Measurements from ENCODE around the gene ZNF135.

Gene ZNF135

GRCh38 chr19:58079792-58080191 lies 20.7 kb downstream of the ZNF135 start:
- no peak overlapping the region for H2BK120ac ChIP-seq (ENCODE audit: low read depth, low read length)
- H4K5ac ChIP-seq (ENCODE audit: low read length): no peak overlapping the region
- no peak overlapping the region for H3K27ac ChIP-seq (ENCODE audit: low read depth, low read length)
- DNase-seq: no peak
- no peaks in the 10 kb centered on the region for H3K79me1 ChIP-seq (ENCODE audit: low read length)
- H2BK15ac ChIP-seq (replicated peaks; ENCODE audit: low read depth): no peak overlapping the region
- no peak overlapping the region for H4K8ac ChIP-seq (ENCODE audit: low read depth, low read length)
- H3K9ac ChIP-seq (ENCODE audit: low read length): no peak overlapping the region
- H2AK5ac ChIP-seq (ENCODE audit: low read length): no peak overlapping the region
- no CpG with 5 or more reads among the region's 10 CpGs for WGBS (ENCODE audit: extremely low coverage, insufficient coverage, low lambda C conversion rate)
- no peaks in the 10 kb centered on the region for H3K79me2 ChIP-seq (ENCODE audit: control insufficient read depth, insufficient read depth, low read length)
- no peaks in the 10 kb centered on the region for H3K4me1 ChIP-seq (ENCODE audit: control insufficient read depth, low read depth, low read length)
- H3K27me3 ChIP-seq (ENCODE audit: insufficient read depth, low read length, poor library complexity): no peaks in the 10 kb centered on the region
- H3K4ac ChIP-seq (ENCODE audit: low read depth, low read length): no peak overlapping the region
- no peak overlapping the region for H3K56ac ChIP-seq (ENCODE audit: low read length)
- no peak overlapping the region for H3K18ac ChIP-seq (ENCODE audit: low read length)
- no peak overlapping the region for H2BK5ac ChIP-seq (ENCODE audit: low read length)
- H3K4me3 ChIP-seq (ENCODE audit: low read length): no peak overlapping the region
- H3K4me2 ChIP-seq (ENCODE audit: low read length): no peak overlapping the region
- H3K23ac ChIP-seq (ENCODE audit: low read length): no peak overlapping the region
- H3K36me3 ChIP-seq (ENCODE audit: control insufficient read depth, insufficient read depth, low read length): no peaks in the 10 kb centered on the region

- Histone ChIP-seq H3K56ac (ENCODE audit: low read length) (no peak overlapping the region), H3K23ac (ENCODE audit: low read length) (no peak overlapping the region), H2BK5ac (ENCODE audit: low read length) (no peak overlapping the region), H3K9ac (ENCODE audit: low read length) (no peak overlapping the region), H3K27ac (ENCODE audit: low read depth, low read length) (no peak overlapping the region), H3K27me3 (ENCODE audit: insufficient read depth, low read length, poor library complexity) (no peaks in the 10 kb centered on the region), H3K36me3 (ENCODE audit: control insufficient read depth, insufficient read depth, low read length) (no peaks in the 10 kb centered on the region), H3K4me1 (ENCODE audit: control insufficient read depth, low read depth, low read length) (no peaks in the 10 kb centered on the region), H2BK15ac (replicated peaks; ENCODE audit: low read depth) (no peak overlapping the region), H3K79me1 (ENCODE audit: low read length) (no peaks in the 10 kb centered on the region), H4K5ac (ENCODE audit: low read length) (no peak overlapping the region), H4K8ac (ENCODE audit: low read depth, low read length) (no peak overlapping the region), H3K4me3 (ENCODE audit: low read length) (no peak overlapping the region), H2BK120ac (ENCODE audit: low read depth, low read length) (no peak overlapping the region), H3K4me2 (ENCODE audit: low read length) (no peak overlapping the region), H2AK5ac (ENCODE audit: low read length) (no peak overlapping the region), H3K18ac (ENCODE audit: low read length) (no peak overlapping the region), H3K4ac (ENCODE audit: low read depth, low read length) (no peak overlapping the region), H3K79me2 (ENCODE audit: control insufficient read depth, insufficient read depth, low read length) (no peaks in the 10 kb centered on the region)
- WGBS (ENCODE audit: extremely low coverage, insufficient coverage, low lambda C conversion rate): no CpG with 5 or more reads among the region's 3 CpGs
- no peak for DNase-seq
Measured at GRCh38 chr19:58083021-58083420, 23.9 kb downstream of the ZNF135 start.

DNA sequence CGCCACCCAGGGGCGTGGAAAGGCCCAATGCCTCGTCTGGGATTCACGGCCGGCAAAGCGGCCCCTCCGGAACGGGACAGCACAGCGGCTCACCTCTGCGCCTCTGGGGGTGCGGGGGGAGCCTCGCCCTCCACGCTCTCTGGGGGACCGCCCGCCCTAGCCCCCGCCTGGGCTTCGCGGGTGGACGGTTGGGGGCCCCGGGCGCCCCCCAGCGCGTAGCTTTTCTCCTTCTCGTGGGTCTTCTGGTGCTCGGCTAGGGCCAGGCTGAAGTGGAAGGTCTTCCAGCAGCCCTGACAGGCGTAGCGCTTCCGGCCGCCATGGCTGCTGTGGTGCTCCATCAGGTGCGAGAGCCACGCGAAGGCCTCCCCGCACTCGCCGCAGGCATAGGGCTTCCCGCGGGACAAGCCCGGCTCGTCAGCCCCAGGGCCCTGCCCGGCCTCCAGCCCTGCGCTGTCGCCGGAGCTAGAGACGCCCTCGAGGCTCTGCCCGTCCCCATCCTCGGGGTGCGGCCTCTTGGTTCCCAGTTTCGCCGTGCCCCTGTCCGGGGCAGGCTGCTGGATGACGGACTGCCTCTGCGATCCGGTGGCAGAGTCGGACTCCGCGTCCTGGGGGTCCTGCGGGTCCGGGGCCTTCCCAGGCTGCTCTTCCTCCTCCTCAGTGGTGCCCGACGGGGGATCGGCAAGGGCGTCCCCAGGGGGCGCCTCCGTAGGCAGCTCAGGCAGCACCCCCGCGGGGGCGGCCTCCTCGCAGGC lies 25.7 kb downstream of the ZNF135 start:
- H3K4me2 ChIP-seq (ENCODE audit: low read length): no peak overlapping the region

DNA sequence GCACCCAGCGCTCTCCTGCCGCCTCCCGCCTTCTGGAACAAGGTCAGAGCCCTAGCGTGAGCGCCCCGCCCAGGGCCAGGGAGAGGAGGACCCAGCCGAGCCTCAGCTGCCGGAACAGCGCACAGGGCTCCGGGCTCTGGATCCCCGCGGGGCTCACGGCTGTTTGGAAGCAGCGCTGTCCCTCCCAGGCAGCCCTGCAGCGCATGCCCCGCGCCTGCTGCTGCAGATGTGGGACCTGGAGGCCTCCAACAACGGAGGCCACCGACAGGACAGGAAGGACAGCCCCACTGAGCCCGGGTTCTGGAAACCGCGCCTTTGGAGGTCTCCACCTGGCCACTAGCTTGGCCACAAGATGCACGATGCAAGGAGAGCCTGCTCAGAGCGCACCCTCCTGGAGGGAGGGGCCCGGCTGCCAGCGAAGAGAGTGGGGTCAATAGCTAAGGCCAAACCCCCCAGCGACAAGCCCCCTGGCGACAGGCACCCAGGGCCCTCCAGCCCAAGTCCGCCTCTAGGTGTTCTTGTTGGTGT lies 26.3 kb downstream of the ZNF135 start:
- no peaks in the 10 kb centered on the region for H3K36me3 ChIP-seq (ENCODE audit: control insufficient read depth, insufficient read depth, low read length)
- no peak overlapping the region for H3K23ac ChIP-seq (ENCODE audit: low read length)
- WGBS (ENCODE audit: extremely low coverage, insufficient coverage, low lambda C conversion rate): no CpG with 5 or more reads among the region's 29 CpGs
- no peak overlapping the region for H2BK120ac ChIP-seq (ENCODE audit: low read depth, low read length)
- H3K56ac ChIP-seq (ENCODE audit: low read length): no peak overlapping the region
- no peaks in the 10 kb centered on the region for H3K27me3 ChIP-seq (ENCODE audit: insufficient read depth, low read length, poor library complexity)
- H2BK5ac ChIP-seq (ENCODE audit: low read length): no peak overlapping the region
- DNase-seq: no peak
- no peaks in the 10 kb centered on the region for H3K4me1 ChIP-seq (ENCODE audit: control insufficient read depth, low read depth, low read length)
- H3K4me3 ChIP-seq (ENCODE audit: low read length): no peak overlapping the region
- H3K79me1 ChIP-seq (ENCODE audit: low read length): no peaks in the 10 kb centered on the region
- H4K8ac ChIP-seq (ENCODE audit: low read depth, low read length): no peak overlapping the region
- no peak overlapping the region for H3K4ac ChIP-seq (ENCODE audit: low read depth, low read length)
- H3K4me2 ChIP-seq (ENCODE audit: low read length): no peak overlapping the region
- H3K9ac ChIP-seq (ENCODE audit: low read length): no peak overlapping the region
- H3K79me2 ChIP-seq (ENCODE audit: control insufficient read depth, insufficient read depth, low read length): no peaks in the 10 kb centered on the region
- H4K5ac ChIP-seq (ENCODE audit: low read length): no peak overlapping the region
- H3K18ac ChIP-seq (ENCODE audit: low read length): no peak overlapping the region
- no peak overlapping the region for H2BK15ac ChIP-seq (replicated peaks; ENCODE audit: low read depth)
- H3K27ac ChIP-seq (ENCODE audit: low read depth, low read length): no peak overlapping the region
- H2AK5ac ChIP-seq (ENCODE audit: low read length): no peak overlapping the region

More for the DNA sequence above, 25.7 kb downstream of the ZNF135 start:
- DNase-seq: no peak
- H3K36me3 ChIP-seq (ENCODE audit: control insufficient read depth, insufficient read depth, low read length): no peaks in the 10 kb centered on the region
- H4K5ac ChIP-seq (ENCODE audit: low read length): no peak overlapping the region
- H2AK5ac ChIP-seq (ENCODE audit: low read length): no peak overlapping the region
- no peak overlapping the region for H3K9ac ChIP-seq (ENCODE audit: low read length)
- H3K18ac ChIP-seq (ENCODE audit: low read length): no peak overlapping the region
- H3K79me2 ChIP-seq (ENCODE audit: control insufficient read depth, insufficient read depth, low read length): no peaks in the 10 kb centered on the region
- no peak overlapping the region for H3K56ac ChIP-seq (ENCODE audit: low read length)
- no peak overlapping the region for H4K8ac ChIP-seq (ENCODE audit: low read depth, low read length)
- no CpG with 5 or more reads among the region's 69 CpGs for WGBS (ENCODE audit: extremely low coverage, insufficient coverage, low lambda C conversion rate)
- no peak overlapping the region for H2BK15ac ChIP-seq (replicated peaks; ENCODE audit: low read depth)
- no peaks in the 10 kb centered on the region for H3K4me1 ChIP-seq (ENCODE audit: control insufficient read depth, low read depth, low read length)
- H3K27me3 ChIP-seq (ENCODE audit: insufficient read depth, low read length, poor library complexity): no peaks in the 10 kb centered on the region
- H3K79me1 ChIP-seq (ENCODE audit: low read length): no peaks in the 10 kb centered on the region
- H2BK5ac ChIP-seq (ENCODE audit: low read length): no peak overlapping the region
- H2BK120ac ChIP-seq (ENCODE audit: low read depth, low read length): no peak overlapping the region
- H3K23ac ChIP-seq (ENCODE audit: low read length): no peak overlapping the region
- H3K4me3 ChIP-seq (ENCODE audit: low read length): no peak overlapping the region
- no peak overlapping the region for H3K27ac ChIP-seq (ENCODE audit: low read depth, low read length)
- no peak overlapping the region for H3K4ac ChIP-seq (ENCODE audit: low read depth, low read length)

- DNase-seq: no peak
- H3K23ac ChIP-seq (ENCODE audit: low read length): no peak overlapping the region
Measured at GRCh38 chr19:58086825-58087710, 28.0 kb downstream of the ZNF135 start.

More at GRCh38 chr19:58086825-58087710, 28.0 kb downstream of the ZNF135 start:
- no peak overlapping the region for H3K4me3 ChIP-seq (ENCODE audit: low read length)
- no peak overlapping the region for H3K27ac ChIP-seq (ENCODE audit: low read depth, low read length)
- H3K4me2 ChIP-seq (ENCODE audit: low read length): no peak overlapping the region
- no peak overlapping the region for H3K4ac ChIP-seq (ENCODE audit: low read depth, low read length)
- no peak overlapping the region for H2BK15ac ChIP-seq (replicated peaks; ENCODE audit: low read depth)
- H2AK5ac ChIP-seq (ENCODE audit: low read length): no peak overlapping the region
- H3K27me3 ChIP-seq (ENCODE audit: insufficient read depth, low read length, poor library complexity): no peaks in the 10 kb centered on the region
- no peak overlapping the region for H4K5ac ChIP-seq (ENCODE audit: low read length)
- H2BK120ac ChIP-seq (ENCODE audit: low read depth, low read length): no peak overlapping the region
- H3K4me1 ChIP-seq (ENCODE audit: control insufficient read depth, low read depth, low read length): no peaks in the 10 kb centered on the region
- WGBS (ENCODE audit: extremely low coverage, insufficient coverage, low lambda C conversion rate): no CpG with 5 or more reads among the region's 23 CpGs
- no peak overlapping the region for H3K56ac ChIP-seq (ENCODE audit: low read length)
- H3K79me1 ChIP-seq (ENCODE audit: low read length): no peaks in the 10 kb centered on the region
- H3K79me2 ChIP-seq (ENCODE audit: control insufficient read depth, insufficient read depth, low read length): no peaks in the 10 kb centered on the region
- no peaks in the 10 kb centered on the region for H3K36me3 ChIP-seq (ENCODE audit: control insufficient read depth, insufficient read depth, low read length)
- H3K18ac ChIP-seq (ENCODE audit: low read length): no peak overlapping the region
- H2BK5ac ChIP-seq (ENCODE audit: low read length): no peak overlapping the region
- H4K8ac ChIP-seq (ENCODE audit: low read depth, low read length): no peak overlapping the region
- no peak overlapping the region for H3K9ac ChIP-seq (ENCODE audit: low read length)
